ENCODE data around the gene LSM14B. TPM values are rescaled to one million over a fixed set of nuclear protein-coding genes. Genes with fewer than 3 reads are reported as not detected.

The LSM14B gene
- total RNA-seq, 1 experiment from 2014 or later = 51.3 TPM

GRCh38 chr20:62097881-62098407, 24.3 kb upstream of the LSM14B start (continued):
- TF ChIP-seq REST (IDR thresholded peaks at IDR 0.05; ENCODE audit: low read depth) (no peak), ZNF274 (IDR thresholded peaks at IDR 0.05; ENCODE audit: low read depth, low read length) (no peak), FOSL1 (IDR thresholded peaks at IDR 0.05; ENCODE audit: low read depth) (no peak), SRF (IDR thresholded peaks at IDR 0.05; ENCODE audit: low read depth) (no peak), JUND (IDR thresholded peaks at IDR 0.05) (no peak), SP1 (IDR thresholded peaks at IDR 0.05; ENCODE audit: low read depth) (no peak), EZH2 (IDR thresholded peaks at IDR 0.05) (no peak)

GRCh38 chr20:62101078-62101477, 21.2 kb upstream of the LSM14B start:
- no peak overlapping the region for H3K4me2 ChIP-seq (ENCODE audit: low read length)
- intact Hi-C loops (cut with micrococcal nuclease) = no loop called here
- H3K36me3 ChIP-seq (ENCODE audit: control insufficient read depth in 1 of 2, insufficient read depth in 2 of 2, low read length in 2 of 2) = no peaks in the 10 kb centered on the region
- no peak for DNase-seq (ENCODE audit: low read depth, low spot score)
- H2AFZ ChIP-seq (ENCODE audit: low read depth, low read length, poor library complexity, severe bottlenecking) = no peak overlapping the region
- H3K9ac ChIP-seq (ENCODE audit: low read length) = no peak overlapping the region
- no peaks in the 10 kb centered on the region for H4K20me1 ChIP-seq (ENCODE audit: insufficient read depth)
- ChIA-PET RAD21 (ENCODE audit: low non-redundant PET in 1 of 2, low total read pairs in 2 of 2, uncharacterized antibody in 2 of 2, unreplicated experiment in 2 of 2) (no interaction called here), CTCF (no interaction called here), POLR2A (no interaction called here)
- BruUV-seq (replicated peaks) = no TSS peak
- no peak overlapping the region for H3K27ac ChIP-seq (ENCODE audit: low read depth, low read length)
- H3K4me1 ChIP-seq (ENCODE audit: control insufficient read depth in 1 of 2, insufficient read depth in 2 of 2, low read length in 2 of 2) = peaks cover 0 to 7% of the 10 kb centered on the region in 2 experiments; a peak in 2 of 4 replicates
- H3K4me3 ChIP-seq (replicated peaks in 1 of 2; ENCODE audit: low read depth in 1 of 2, low read length in 2 of 2) = no peak overlapping the region
- no peaks in the 10 kb centered on the region for H3K9me2 ChIP-seq (ENCODE audit: insufficient read depth)
- no peak for ATAC-seq
- no peaks in the 10 kb centered on the region for H3K9me3 ChIP-seq (ENCODE audit: control insufficient read depth in 1 of 2, insufficient read depth in 1 of 2, low read depth in 1 of 2, low read length in 2 of 2)
- H3K79me2 ChIP-seq (ENCODE audit: insufficient read depth, low read length) = no peaks in the 10 kb centered on the region
- H3K27me3 ChIP-seq (ENCODE audit: insufficient read depth, low read length) = no peaks in the 10 kb centered on the region
- no peak for TF ChIP-seq RAD21 (IDR thresholded peaks at IDR 0.05; ENCODE audit: low read depth)
- no peak for TF ChIP-seq CTCF (IDR thresholded peaks at IDR 0.05 in 2 of 3, conservative IDR thresholded peaks at IDR 0.05 in 1 of 3; ENCODE audit: borderline replicate concordance in 1 of 3, insufficient read depth in 1 of 3, low read depth in 2 of 3, low read length in 2 of 3)
- TF ChIP-seq SIN3A (IDR thresholded peaks at IDR 0.05; ENCODE audit: low read depth) = no peak
- TF ChIP-seq SRF (IDR thresholded peaks at IDR 0.05; ENCODE audit: low read depth) = no peak
- no peak for TF ChIP-seq FOSL1 (IDR thresholded peaks at IDR 0.05; ENCODE audit: low read depth)
- no peak for TF ChIP-seq EGR1 (IDR thresholded peaks at IDR 0.05; ENCODE audit: low read depth)
- no peak for TF ChIP-seq ELF1 (IDR thresholded peaks at IDR 0.05; ENCODE audit: borderline replicate concordance, low read depth)
- no peak for TF ChIP-seq EZH2 (IDR thresholded peaks at IDR 0.05)
- no peak for TF ChIP-seq ZBTB33 (IDR thresholded peaks at IDR 0.05; ENCODE audit: extremely low read depth, insufficient replicate concordance, low read length)
- TF ChIP-seq MAX (IDR thresholded peaks at IDR 0.05) = no peak
- no peak for TF ChIP-seq JUND (IDR thresholded peaks at IDR 0.05)
- no peak for TF ChIP-seq TCF7L2 (IDR thresholded peaks at IDR 0.05; ENCODE audit: borderline replicate concordance, extremely low read depth, insufficient read depth, insufficient read length)
- no peak for TF ChIP-seq CEBPB (IDR thresholded peaks at IDR 0.05; ENCODE audit: low read depth)
- no peak for TF ChIP-seq ZNF274 (IDR thresholded peaks at IDR 0.05; ENCODE audit: low read depth, low read length)
- TF ChIP-seq SP1 (IDR thresholded peaks at IDR 0.05; ENCODE audit: low read depth) = no peak
